ENCODE data around the gene BAG5. TPM values are rescaled to one million over a fixed set of nuclear protein-coding genes. Genes with fewer than 3 reads are reported as not detected.

BAG5 gene
- total and polyA plus RNA-seq, 2 of the 8 experiments (the other 6 are each of a cell fraction or from before 2014, with no cell fraction given) = 7.4 to 29.5 TPM

- FAIRE-seq (no peak), DNase-seq (ENCODE audit: low read depth in 1 of 2, low spot score in 2 of 2) (no peak)
- no peak overlapping the region for H3K14ac ChIP-seq (ENCODE audit: insufficient read length)
- H2AK5ac ChIP-seq (ENCODE audit: low read depth, low read length) = no peak overlapping the region
- H2BK120ac ChIP-seq (replicated peaks; ENCODE audit: low read depth, low read length) = no peak overlapping the region
- no peak overlapping the region for H2BK5ac ChIP-seq (ENCODE audit: low read depth, low read length)
- peaks cover 0 to 8% (median 3%) of the 10 kb centered on the region in 4 experiments; a peak in 3 of 7 replicates for H3K4me1 ChIP-seq (replicated peaks in 1 of 4; ENCODE audit: control insufficient read depth in 3 of 4, insufficient read depth in 4 of 4, low read length in 3 of 4)
- no peaks in the 10 kb centered on the region for H3K79me2 ChIP-seq (ENCODE audit: control insufficient read depth in 1 of 2, insufficient read depth in 2 of 2, low read length in 2 of 2)
- no peak overlapping the region for H2BK12ac ChIP-seq (ENCODE audit: low read depth, low read length)
- no peak overlapping the region for H4K91ac ChIP-seq (replicated peaks; ENCODE audit: insufficient read length, low read length)
- H3K23me2 ChIP-seq (ENCODE audit: low read depth, low read length) = no peaks in the 10 kb centered on the region
- no peaks in the 10 kb centered on the region for H3K27me3 ChIP-seq (replicated peaks in 1 of 4; ENCODE audit: control insufficient read depth in 3 of 4, extremely low read depth in 1 of 4, insufficient read depth in 3 of 4, low read length in 3 of 4)
- peaks cover 9 to 12% of the 10 kb centered on the region in 2 experiments; a peak in 3 of 4 replicates for H3K9me3 ChIP-seq (ENCODE audit: insufficient read depth in 2 of 2, low read depth in 1 of 2, low read length in 1 of 2)
- no peak overlapping the region for H3K56ac ChIP-seq (replicated peaks; ENCODE audit: insufficient read length, low read depth, low read length)
- no peak overlapping the region for H3K27ac ChIP-seq (ENCODE audit: low read depth, low read length)
- no peaks in the 10 kb centered on the region for H4K20me1 ChIP-seq (replicated peaks in 1 of 2; ENCODE audit: control insufficient read depth in 1 of 2, insufficient read depth in 2 of 2, low read length in 2 of 2)
- H3K4me2 ChIP-seq (ENCODE audit: insufficient read depth in 1 of 2, low read depth in 2 of 2, low read length in 2 of 2) = no peak overlapping the region
- no peak overlapping the region for H3K23ac ChIP-seq (ENCODE audit: insufficient read length)
- no peak overlapping the region for H4K5ac ChIP-seq (ENCODE audit: insufficient read length, low read depth, low read length)
- ChIA-PET CTCF (ENCODE audit: partially characterized antibody) (interaction anchor here (0.9 kb wide), 1 partner anchor 12 kb away, joined by 3 read pairs; no protein-coding TSS in a partner anchor), POLR2A (ENCODE audit: partially characterized antibody) (no interaction called here)
- no peak overlapping the region for H2BK20ac ChIP-seq (ENCODE audit: low read length)
- no peak overlapping the region for H3K18ac ChIP-seq (ENCODE audit: extremely low read depth, low read length)
- no peak overlapping the region for H4K8ac ChIP-seq (ENCODE audit: extremely low read depth, insufficient read depth, low read length)
- no peaks in the 10 kb centered on the region for H3K36me3 ChIP-seq (ENCODE audit: control insufficient read depth in 2 of 4, insufficient read depth in 4 of 4, low read length in 3 of 4)
- H3K79me1 ChIP-seq (ENCODE audit: low read depth, low read length) = no peaks in the 10 kb centered on the region
- no peak overlapping the region for H2AFZ ChIP-seq (ENCODE audit: low read length)
- H3K4ac ChIP-seq (replicated peaks; ENCODE audit: insufficient read length, low read depth, low read length) = no peak overlapping the region
- no peak overlapping the region for H2BK15ac ChIP-seq (ENCODE audit: low read length)
- no peak overlapping the region for H3K9ac ChIP-seq (replicated peaks in 1 of 4; ENCODE audit: extremely low read depth in 1 of 4, low read depth in 3 of 4, low read length in 3 of 4)
- no peak overlapping the region for H3K4me3 ChIP-seq (ENCODE audit: extremely low read depth in 1 of 4, insufficient read depth in 2 of 4, low read depth in 3 of 4, low read length in 4 of 4)
- WGBS, 2 experiments (ENCODE audit: extremely low coverage in 1 of 2, insufficient coverage in 1 of 2, insufficient read length in 1 of 2, insufficient replicate concordance in 2 of 2, low coverage in 1 of 2, low lambda C conversion rate in 2 of 2, missing lambda C conversion rate in 1 of 2) = 97% methylated on average over 2 of the region's 2 CpGs; no CpG with 5 or more reads in 1 of the 2 experiments
- no peak for TF ChIP-seq NANOG (IDR thresholded peaks at IDR 0.05; ENCODE audit: insufficient read depth, low read depth, low read length, poor library complexity, severe bottlenecking)
- TF ChIP-seq RAD21 (IDR thresholded peaks at IDR 0.05 in 1 of 2, conservative IDR thresholded peaks at IDR 0.05 in 1 of 2; ENCODE audit: low read depth in 2 of 2, low read length in 2 of 2) = no peak
- no peak for TF ChIP-seq ZNF274 (IDR thresholded peaks at IDR 0.05; ENCODE audit: borderline replicate concordance, extremely low read depth, low read length)
- no peak for TF ChIP-seq RXRA (IDR thresholded peaks at IDR 0.05; ENCODE audit: insufficient read depth, low read depth, low read length)
- no peak for TF ChIP-seq EZH2 (IDR thresholded peaks at IDR 0.05; ENCODE audit: low read depth, low read length, severe bottlenecking)
- TF ChIP-seq YY1 (IDR thresholded peaks at IDR 0.05; ENCODE audit: low read depth, low read length) = no peak
- TF ChIP-seq EP300 (IDR thresholded peaks at IDR 0.05; ENCODE audit: borderline replicate concordance in 1 of 2, low read depth in 2 of 2, low read length in 2 of 2) = no peak
- TF ChIP-seq BRCA1 (IDR thresholded peaks at IDR 0.05; ENCODE audit: low read depth, low read length) = no peak
- TF ChIP-seq KDM4A (IDR thresholded peaks at IDR 0.05; ENCODE audit: low read depth, low read length, severe bottlenecking) = no peak
- no peak for TF ChIP-seq ATF3 (IDR thresholded peaks at IDR 0.05; ENCODE audit: insufficient read depth, low read depth, low read length)
- TF ChIP-seq E2F6 (IDR thresholded peaks at IDR 0.05) = no peak
Measured at GRCh38 chr14:103611215-103611614, 48.8 kb upstream of the BAG5 start.

Data from H1 (cell line).